ENCODE measurements around the gene GAL3ST3. TPM values are rescaled to one million over a fixed set of nuclear protein-coding genes. Genes with fewer than 3 reads are reported as not detected.

The GAL3ST3 gene
- total RNA-seq, 4 donors from 2014 or later = 0.26 to 2.1 (median 1.9) TPM; not detected in 1

GRCh38 chr11:66015454-66015881 is 33.5 kb downstream of the GAL3ST3 start:
- no peak overlapping the region for H3K27ac ChIP-seq
- no peak overlapping the region for H3K4me3 ChIP-seq
- TF ChIP-seq CTCF (IDR thresholded peaks at IDR 0.05) (no peak), POLR2A (IDR thresholded peaks at IDR 0.05) (no peak)
- peaks cover 0 to 19% of the 10 kb centered on the region in 2 donors for H3K27me3 ChIP-seq
- no peak for DNase-seq
- intact Hi-C loops (cut with DNase I; ENCODE audit: low total_unique reads) = no loop called here
- no peaks in the 10 kb centered on the region for H3K9me3 ChIP-seq
- no peaks in the 10 kb centered on the region for H3K36me3 ChIP-seq
- peaks cover 0 to 4% of the 10 kb centered on the region in 2 donors for H3K4me1 ChIP-seq

- H3K27ac ChIP-seq = no peak overlapping the region
- no peaks in the 10 kb centered on the region for H3K36me3 ChIP-seq
- H3K27me3 ChIP-seq = peaks cover 0 to 19% of the 10 kb centered on the region in 2 donors
- peaks cover 0 to 4% of the 10 kb centered on the region in 2 donors for H3K4me1 ChIP-seq
- DNase-seq = no peak
- H3K4me3 ChIP-seq = no peak overlapping the region
- no peaks in the 10 kb centered on the region for H3K9me3 ChIP-seq
- TF ChIP-seq POLR2A (IDR thresholded peaks at IDR 0.05) (no peak), CTCF (IDR thresholded peaks at IDR 0.05) (no peak)
- intact Hi-C loops (cut with DNase I; ENCODE audit: low total_unique reads) = no loop called here
These were observed 34.0 kb downstream of the GAL3ST3 start for GRCh38 chr11:66014804-66015453.

GRCh38 chr11:66013762-66014100 is 35.2 kb downstream of the GAL3ST3 start:
- DNase-seq = no peak
- Histone ChIP-seq H3K9me3 (no peaks in the 10 kb centered on the region), H3K36me3 (no peaks in the 10 kb centered on the region), H3K27me3 (peaks cover 0 to 19% of the 10 kb centered on the region in 2 donors), H3K4me3 (no peak overlapping the region), H3K4me1 (peaks cover 0 to 4% of the 10 kb centered on the region in 2 donors), H3K27ac (no peak overlapping the region)
- TF ChIP-seq POLR2A (IDR thresholded peaks at IDR 0.05) = no peak
- no peak for TF ChIP-seq CTCF (IDR thresholded peaks at IDR 0.05)
- intact Hi-C loops (cut with DNase I; ENCODE audit: low total_unique reads) = no loop called here

- H3K9me3 ChIP-seq = no peaks in the 10 kb centered on the region
- H3K4me3 ChIP-seq = no peak overlapping the region
- peaks cover 0 to 19% of the 10 kb centered on the region in 2 donors for H3K27me3 ChIP-seq
- intact Hi-C loops (cut with DNase I; ENCODE audit: low total_unique reads) = no loop called here
- no peaks in the 10 kb centered on the region for H3K36me3 ChIP-seq
- no peak for TF ChIP-seq POLR2A (IDR thresholded peaks at IDR 0.05)
- no peak for TF ChIP-seq CTCF (IDR thresholded peaks at IDR 0.05)
- H3K27ac ChIP-seq = no peak overlapping the region
- no peak for DNase-seq
- H3K4me1 ChIP-seq = peaks cover 0 to 4% of the 10 kb centered on the region in 2 donors
These were observed 35.8 kb downstream of the GAL3ST3 start for GRCh38 chr11:66012946-66013761.

- Histone ChIP-seq H3K27me3 (peaks cover 0 to 19% of the 10 kb centered on the region in 2 donors), H3K4me1 (peaks cover 0 to 4% of the 10 kb centered on the region in 2 donors), H3K27ac (no peak overlapping the region), H3K36me3 (no peaks in the 10 kb centered on the region), H3K4me3 (peak overlapping the region in 1 of 2 donors; percentile 24), H3K9me3 (no peaks in the 10 kb centered on the region)
- TF ChIP-seq CTCF (IDR thresholded peaks at IDR 0.05) = no peak
- TF ChIP-seq POLR2A (IDR thresholded peaks at IDR 0.05) = no peak
- no peak for DNase-seq
- intact Hi-C loops (cut with DNase I; ENCODE audit: low total_unique reads) = no loop called here
These were observed 36.5 kb downstream of the GAL3ST3 start for GRCh38 chr11:66012371-66012945.

Measured in uterus (tissue), 4 donors.